ENCODE measurements around the gene CIC. TPM values are rescaled to one million over a fixed set of nuclear protein-coding genes. Genes with fewer than 3 reads are reported as not detected.
A peak's percentile ranks its signal among the peaks of the same experiment; 100 is the strongest.

Gene CIC
- total RNA-seq, 1 donor from 2014 or later: 115 TPM

DNA sequence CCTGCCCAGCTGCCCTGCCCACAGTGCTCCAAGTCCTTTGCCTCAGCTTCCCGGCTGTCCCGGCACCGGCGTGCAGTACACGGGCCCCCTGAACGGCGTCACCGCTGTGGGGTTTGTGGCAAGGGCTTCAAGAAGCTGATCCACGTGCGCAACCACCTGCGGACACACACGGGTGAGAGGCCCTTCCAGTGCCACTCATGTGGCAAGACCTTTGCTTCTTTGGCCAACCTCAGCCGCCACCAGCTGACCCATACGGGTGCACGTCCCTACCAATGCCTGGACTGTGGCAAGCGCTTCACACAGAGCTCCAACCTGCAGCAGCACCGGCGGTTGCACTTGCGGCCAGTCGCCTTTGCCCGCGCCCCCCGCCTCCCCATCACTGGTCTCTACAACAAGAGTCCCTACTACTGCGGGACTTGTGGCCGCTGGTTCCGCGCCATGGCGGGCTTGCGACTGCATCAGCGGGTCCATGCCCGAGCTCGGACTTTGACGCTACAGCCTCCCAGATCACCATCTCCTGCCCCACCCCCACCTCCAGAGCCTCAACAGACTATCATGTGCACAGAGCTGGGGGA, 43.2 kb upstream of the CIC start:
- Mint-ChIP-seq H3K27me3 (ENCODE audit: unreplicated experiment) (no peaks in the 10 kb centered on the region), H3K36me3 (ENCODE audit: unreplicated experiment) (peaks cover 20% of the 10 kb centered on the region), H3K27ac (ENCODE audit: unreplicated experiment) (no peak overlapping the region), H3K4me1 (ENCODE audit: unreplicated experiment) (peaks cover 5% of the 10 kb centered on the region), H3K9me3 (ENCODE audit: unreplicated experiment) (no peaks in the 10 kb centered on the region), H3K4me3 (ENCODE audit: unreplicated experiment) (no peak overlapping the region)
- TF ChIP-seq CTCF (IDR thresholded peaks at IDR 0.05): no peak
- DNase-seq (ENCODE audit: extremely low spot score, unreplicated experiment): no peak

DNA sequence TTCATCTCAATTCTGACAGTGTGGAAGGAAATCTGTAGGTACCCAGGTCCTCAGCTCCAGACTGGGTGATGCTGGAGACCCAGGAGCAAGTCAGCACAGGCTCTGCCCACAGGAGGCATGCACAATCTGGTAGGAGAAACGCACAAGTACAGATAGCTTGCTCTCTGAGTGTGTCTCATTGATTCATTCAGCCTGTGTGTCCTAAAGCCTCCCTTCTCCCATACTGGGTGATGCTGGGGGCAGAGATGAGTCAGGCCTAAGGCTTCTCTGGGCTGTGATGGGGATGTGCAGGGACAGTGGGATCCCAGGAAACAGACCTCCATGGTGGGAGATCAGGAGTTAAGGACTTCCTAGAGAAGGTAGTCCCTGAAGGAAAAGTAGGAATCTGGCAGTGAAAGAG, 42.2 kb upstream of the CIC start:
- Mint-ChIP-seq H3K9me3 (ENCODE audit: unreplicated experiment) (no peaks in the 10 kb centered on the region), H3K27me3 (ENCODE audit: unreplicated experiment) (no peaks in the 10 kb centered on the region), H3K4me1 (ENCODE audit: unreplicated experiment) (no peaks in the 10 kb centered on the region), H3K4me3 (ENCODE audit: unreplicated experiment) (no peak overlapping the region), H3K36me3 (ENCODE audit: unreplicated experiment) (peaks cover 25% of the 10 kb centered on the region), H3K27ac (ENCODE audit: unreplicated experiment) (no peak overlapping the region)
- no peak for TF ChIP-seq CTCF (IDR thresholded peaks at IDR 0.05)
- no peak for DNase-seq (ENCODE audit: extremely low spot score, unreplicated experiment)

GRCh38 chr19:42228641-42229040, 40.4 kb upstream of the CIC start:
- Mint-ChIP-seq H3K9me3 (ENCODE audit: unreplicated experiment) (no peaks in the 10 kb centered on the region), H3K27me3 (ENCODE audit: unreplicated experiment) (no peaks in the 10 kb centered on the region), H3K36me3 (ENCODE audit: unreplicated experiment) (peaks cover 31% of the 10 kb centered on the region), H3K27ac (ENCODE audit: unreplicated experiment) (no peak overlapping the region), H3K4me1 (ENCODE audit: unreplicated experiment) (peaks cover 4% of the 10 kb centered on the region), H3K4me3 (ENCODE audit: unreplicated experiment) (no peak overlapping the region)
- no peak for TF ChIP-seq CTCF (IDR thresholded peaks at IDR 0.05)
- no peak for DNase-seq (ENCODE audit: extremely low spot score, unreplicated experiment)

DNA sequence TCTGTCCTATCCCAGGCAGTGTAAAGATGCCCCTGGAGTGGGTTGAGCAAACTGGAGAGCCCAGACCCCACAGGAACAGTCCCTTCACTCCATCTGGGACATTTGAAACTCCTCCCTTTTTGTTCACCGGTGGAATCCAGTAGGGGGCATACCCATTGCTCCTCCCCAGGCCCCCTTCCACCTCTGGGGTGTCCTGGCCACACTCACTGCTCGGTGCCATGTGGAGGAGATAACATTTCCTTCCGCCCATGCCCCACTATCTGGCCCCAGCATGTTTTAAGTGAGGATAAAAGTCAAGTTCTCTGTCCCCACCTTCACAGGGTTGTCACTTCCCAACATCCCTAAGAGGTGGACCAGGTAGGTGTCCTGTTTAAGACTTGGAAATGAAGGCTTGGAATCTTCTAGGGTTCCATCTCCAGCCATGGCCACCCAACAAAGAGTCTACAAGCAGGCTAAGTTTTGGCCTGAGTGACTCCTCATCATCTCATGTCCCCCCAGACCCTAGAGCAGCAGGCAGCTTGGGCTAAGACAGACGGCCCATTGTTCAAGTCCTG, 39.7 kb upstream of the CIC start:
- peak overlapping the region; percentile 47 for H3K27ac Mint-ChIP-seq (ENCODE audit: unreplicated experiment)
- H3K9me3 Mint-ChIP-seq (ENCODE audit: unreplicated experiment): no peaks in the 10 kb centered on the region
- peaks cover 7% of the 10 kb centered on the region for H3K4me1 Mint-ChIP-seq (ENCODE audit: unreplicated experiment)
- H3K36me3 Mint-ChIP-seq (ENCODE audit: unreplicated experiment): peaks cover 37% of the 10 kb centered on the region
- no peak overlapping the region for H3K4me3 Mint-ChIP-seq (ENCODE audit: unreplicated experiment)
- TF ChIP-seq CTCF (IDR thresholded peaks at IDR 0.05): no peak
- DNase-seq (ENCODE audit: extremely low spot score, unreplicated experiment): no peak
- H3K27me3 Mint-ChIP-seq (ENCODE audit: unreplicated experiment): no peaks in the 10 kb centered on the region

DNA sequence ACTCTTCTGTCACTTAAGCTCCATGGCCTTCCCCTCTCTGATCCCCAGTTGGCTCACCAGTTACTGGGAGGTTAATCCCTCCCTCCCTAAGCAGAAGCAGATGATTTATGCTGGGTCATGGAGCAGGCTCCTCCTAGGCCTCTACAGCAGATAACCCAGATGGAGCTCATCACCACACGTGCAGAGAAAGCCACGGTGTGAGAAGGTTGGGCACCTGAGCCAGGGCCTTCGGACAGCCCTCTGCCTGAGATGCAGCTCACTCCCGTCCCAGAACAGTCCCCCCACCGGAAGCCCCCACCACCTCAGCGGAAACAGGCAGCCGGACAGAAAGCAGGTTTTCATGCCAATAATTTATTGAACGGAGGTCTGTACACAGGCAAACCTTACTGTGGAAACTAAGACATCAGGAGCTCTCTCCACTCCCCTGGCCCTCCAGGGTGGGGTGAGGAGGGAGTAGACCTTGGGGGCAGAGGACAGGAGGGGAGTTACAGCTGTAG, 39.1 kb upstream of the CIC start:
- TF ChIP-seq CTCF (IDR thresholded peaks at IDR 0.05): no peak
- Mint-ChIP-seq H3K36me3 (ENCODE audit: unreplicated experiment) (peaks cover 37% of the 10 kb centered on the region), H3K27me3 (ENCODE audit: unreplicated experiment) (no peaks in the 10 kb centered on the region), H3K4me3 (ENCODE audit: unreplicated experiment) (no peak overlapping the region), H3K9me3 (ENCODE audit: unreplicated experiment) (no peaks in the 10 kb centered on the region), H3K4me1 (ENCODE audit: unreplicated experiment) (peaks cover 7% of the 10 kb centered on the region), H3K27ac (ENCODE audit: unreplicated experiment) (peak overlapping the region; percentile 47)
- no peak for DNase-seq (ENCODE audit: extremely low spot score, unreplicated experiment)
